Adipocyte (in vitro differentiated cells): Measurements from ENCODE around the gene ANXA6.

Source experiments
- DNase-seq: peaks from one replicate; pipeline ENCODE4 v3.0.0-alpha.2; 2015; ENCODE audit warnings: low read depth
- H3K27me3 ChIP-seq: replicated peaks from 2 replicates; pipeline ENCODE4 v1.7.0; 2013; ENCODE audit warnings: mild to moderate bottlenecking, low read length, moderate library complexity; ENCODE audit not compliant: control insufficient read depth, insufficient read depth
- H3K36me3 ChIP-seq: 2 replicates; pipeline ENCODE4 v1.7.0; 2013; ENCODE audit warnings: low read length, mild to moderate bottlenecking, moderate library complexity; ENCODE audit not compliant: control insufficient read depth, insufficient read depth, severe bottlenecking
- H3K4me1 ChIP-seq: 2 replicates; pipeline ENCODE4 v1.7.0; 2013; ENCODE audit warnings: mild to moderate bottlenecking, low read length, moderate library complexity; ENCODE audit not compliant: control insufficient read depth, insufficient read depth
- H3K4me3 ChIP-seq: 2 replicates; pipeline ENCODE4 v1.7.0; 2013; ENCODE audit warnings: mild to moderate bottlenecking, low read length, moderate library complexity
- H3K9ac ChIP-seq: 2 replicates; pipeline ENCODE4 v1.7.0; 2013; ENCODE audit warnings: mild to moderate bottlenecking, low read length, moderate library complexity
- H3K9me3 ChIP-seq: 2 replicates; pipeline ENCODE4 v1.7.0; 2013; ENCODE audit warnings: mild to moderate bottlenecking, low read length, moderate library complexity; ENCODE audit not compliant: control insufficient read depth

ANXA6 gene

DNA sequence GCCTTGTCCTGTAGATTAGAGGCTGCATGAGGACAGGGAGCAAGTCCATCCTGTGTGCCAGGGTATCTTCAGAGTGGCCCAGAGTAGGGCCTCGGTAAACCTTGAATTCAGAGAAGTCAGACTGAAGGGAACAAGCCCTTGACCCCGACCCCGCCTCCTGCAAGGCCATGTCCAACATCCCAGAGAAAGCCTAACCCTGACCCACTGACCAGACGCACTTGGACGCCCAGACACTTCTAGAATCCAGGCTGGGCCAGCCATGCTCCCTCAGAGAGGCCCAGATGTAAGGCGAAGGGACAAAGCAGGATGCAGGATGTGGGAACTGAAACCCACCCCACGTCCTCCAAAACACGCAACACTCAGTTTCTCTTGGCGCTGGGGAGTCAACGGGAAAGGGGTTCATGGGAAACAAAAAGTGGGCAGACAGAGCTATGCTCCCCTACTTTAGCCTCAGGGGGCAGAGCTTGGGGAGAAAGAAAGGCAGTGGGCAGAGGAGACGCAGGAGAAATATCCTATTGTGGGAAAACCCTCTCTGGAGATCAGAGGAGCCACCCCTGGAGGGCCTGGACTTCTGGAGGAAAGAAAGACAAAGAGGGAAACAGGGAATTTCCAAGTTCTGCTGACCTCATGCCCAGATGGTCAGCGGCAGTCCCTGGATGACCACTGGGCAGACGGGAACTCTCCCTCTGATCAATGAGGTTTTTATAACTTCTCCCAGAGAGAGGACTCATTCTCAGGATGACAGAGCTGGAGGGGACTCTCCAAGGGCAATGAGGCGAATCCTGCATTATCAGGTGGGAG, 89.7 kb downstream of the ANXA6 start:
- Histone ChIP-seq H3K36me3 (peaks cover 26% of the 10 kb centered on the region), H3K9me3 (no peaks in the 10 kb centered on the region), H3K4me3 (no peak overlapping the region), H3K4me1 (peaks cover 41% of the 10 kb centered on the region), H3K9ac (no peak overlapping the region), H3K27me3 (no peaks in the 10 kb centered on the region)
- no peak for DNase-seq

DNA sequence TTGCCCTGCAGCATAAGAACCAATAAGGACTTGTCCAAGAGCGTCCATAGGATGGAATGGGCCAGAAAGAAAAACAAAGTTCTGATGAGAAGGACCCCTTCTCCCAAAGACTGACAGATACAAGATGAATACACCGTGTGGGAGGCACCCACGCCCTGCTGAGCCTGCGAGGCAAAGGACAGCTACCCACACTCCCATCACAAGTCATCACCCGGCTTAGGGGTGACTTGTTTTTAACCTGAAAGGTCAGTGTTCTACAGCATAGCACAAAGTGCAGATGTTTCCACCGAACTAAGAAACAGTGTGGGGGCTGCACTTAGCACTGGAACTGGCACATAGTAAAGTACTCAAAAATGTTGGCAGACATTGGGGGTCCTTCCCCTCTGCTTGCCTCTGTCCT, 90.7 kb downstream of the ANXA6 start:
- Histone ChIP-seq H3K4me1 (peaks cover 45% of the 10 kb centered on the region), H3K36me3 (peaks cover 35% of the 10 kb centered on the region), H3K9ac (no peak overlapping the region), H3K27me3 (no peaks in the 10 kb centered on the region), H3K9me3 (no peaks in the 10 kb centered on the region), H3K4me3 (no peak overlapping the region)
- DNase-seq, result no peak

DNA sequence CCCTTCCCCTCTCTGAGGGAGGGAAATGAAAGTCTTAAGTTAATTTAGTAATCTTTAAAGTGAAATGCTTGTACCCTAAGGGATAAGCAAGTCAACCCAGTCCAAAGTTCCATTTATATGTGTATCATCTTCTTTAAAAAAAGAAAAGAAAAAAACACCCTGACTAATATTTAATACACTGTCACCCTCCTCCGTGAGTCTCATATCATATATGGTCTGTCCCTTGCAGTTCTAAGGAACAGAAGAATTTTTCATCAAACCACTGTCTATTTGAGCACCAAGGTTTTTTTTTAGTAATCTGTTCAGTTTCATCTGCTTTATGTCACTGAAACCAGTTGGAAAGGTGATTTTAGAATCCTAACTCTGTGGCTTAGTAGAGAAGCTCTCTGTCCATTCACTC, 92.0 kb downstream of the ANXA6 start:
- no peak for DNase-seq
- Histone ChIP-seq H3K27me3 (no peaks in the 10 kb centered on the region), H3K4me3 (no peak overlapping the region), H3K4me1 (peaks cover 56% of the 10 kb centered on the region), H3K9me3 (no peaks in the 10 kb centered on the region), H3K9ac (no peak overlapping the region), H3K36me3 (peaks cover 44% of the 10 kb centered on the region)

DNA sequence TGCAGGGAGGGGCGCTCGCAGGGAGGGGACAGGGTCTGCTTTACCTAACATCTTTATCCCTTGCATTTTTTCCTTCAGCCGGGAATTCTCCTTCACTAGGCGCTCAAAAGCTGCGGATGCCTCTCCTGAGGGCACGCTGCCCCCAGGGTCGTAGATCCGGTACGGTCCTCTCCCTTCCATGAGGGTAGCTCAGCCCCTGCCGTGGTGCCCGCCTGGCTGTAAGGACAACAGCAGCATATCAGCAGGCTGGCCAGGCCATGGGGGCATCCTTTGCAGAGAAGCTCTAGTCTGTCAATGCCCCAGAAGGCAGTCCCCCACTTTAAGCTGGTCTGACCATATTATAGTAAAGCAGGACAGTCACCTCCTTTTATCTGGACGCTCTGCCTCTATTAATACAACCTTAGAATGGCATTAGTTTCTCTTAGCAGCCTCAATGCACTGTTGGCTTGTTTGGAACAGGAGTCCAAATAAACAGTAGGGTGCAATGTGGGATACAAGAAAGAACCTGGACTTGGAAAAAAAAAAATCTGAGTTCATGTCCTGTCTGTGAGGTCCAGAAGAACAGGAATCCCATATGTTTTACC, 92.6 kb downstream of the ANXA6 start:
- Histone ChIP-seq H3K4me1 (peaks cover 62% of the 10 kb centered on the region), H3K27me3 (no peaks in the 10 kb centered on the region), H3K9me3 (no peaks in the 10 kb centered on the region), H3K4me3 (no peak overlapping the region), H3K36me3 (peaks cover 47% of the 10 kb centered on the region), H3K9ac (no peak overlapping the region)
- DNase-seq, result no peak

DNA sequence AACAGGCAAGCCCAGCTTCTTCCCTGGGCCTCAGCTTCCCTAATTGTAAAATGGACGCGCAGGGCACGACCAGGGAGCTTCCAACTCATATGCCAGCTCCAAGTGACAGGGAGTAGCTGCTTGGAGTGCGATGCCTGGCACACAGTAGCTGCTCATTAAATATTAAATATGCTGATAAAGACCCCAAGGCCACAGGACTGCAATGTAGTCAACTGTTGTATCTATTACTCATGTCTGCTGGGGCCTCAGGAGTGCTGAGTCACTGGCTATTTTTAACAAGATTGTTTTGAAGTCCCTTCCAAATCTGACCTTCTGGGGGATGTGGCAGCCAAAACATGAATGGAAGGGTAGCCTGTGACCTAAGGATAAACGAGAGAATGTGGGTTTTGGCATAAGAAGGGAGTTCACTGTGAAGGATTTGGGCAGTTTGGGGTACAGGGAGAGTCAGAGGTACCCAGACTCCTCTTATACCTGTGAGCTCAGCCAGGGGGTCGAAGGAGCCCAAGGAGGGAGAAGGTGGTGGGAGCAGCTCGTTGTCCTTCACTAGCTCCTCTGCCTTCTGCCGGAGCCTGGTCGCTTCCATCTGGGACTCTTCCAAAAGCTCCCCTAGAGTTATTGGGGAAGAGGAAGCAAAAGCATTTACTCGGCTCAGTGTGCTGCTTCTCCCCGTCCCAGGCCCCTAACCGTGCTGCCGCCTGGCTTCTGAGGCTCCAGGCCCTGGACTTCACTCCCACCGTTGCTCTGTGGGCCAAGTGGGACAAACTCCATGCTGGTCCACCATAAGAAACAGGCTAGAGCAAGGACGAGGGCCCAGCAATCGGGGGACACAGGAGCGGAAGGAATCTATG, 94.2 kb downstream of the ANXA6 start:
- Histone ChIP-seq H3K36me3 (peaks cover 55% of the 10 kb centered on the region), H3K4me1 (peaks cover 64% of the 10 kb centered on the region), H3K9me3 (no peaks in the 10 kb centered on the region), H3K4me3 (peak overlapping the region; percentile 31), H3K9ac (peak overlapping the region; percentile 50), H3K27me3 (no peaks in the 10 kb centered on the region)
- DNase-seq, result peak; percentile 77

DNA sequence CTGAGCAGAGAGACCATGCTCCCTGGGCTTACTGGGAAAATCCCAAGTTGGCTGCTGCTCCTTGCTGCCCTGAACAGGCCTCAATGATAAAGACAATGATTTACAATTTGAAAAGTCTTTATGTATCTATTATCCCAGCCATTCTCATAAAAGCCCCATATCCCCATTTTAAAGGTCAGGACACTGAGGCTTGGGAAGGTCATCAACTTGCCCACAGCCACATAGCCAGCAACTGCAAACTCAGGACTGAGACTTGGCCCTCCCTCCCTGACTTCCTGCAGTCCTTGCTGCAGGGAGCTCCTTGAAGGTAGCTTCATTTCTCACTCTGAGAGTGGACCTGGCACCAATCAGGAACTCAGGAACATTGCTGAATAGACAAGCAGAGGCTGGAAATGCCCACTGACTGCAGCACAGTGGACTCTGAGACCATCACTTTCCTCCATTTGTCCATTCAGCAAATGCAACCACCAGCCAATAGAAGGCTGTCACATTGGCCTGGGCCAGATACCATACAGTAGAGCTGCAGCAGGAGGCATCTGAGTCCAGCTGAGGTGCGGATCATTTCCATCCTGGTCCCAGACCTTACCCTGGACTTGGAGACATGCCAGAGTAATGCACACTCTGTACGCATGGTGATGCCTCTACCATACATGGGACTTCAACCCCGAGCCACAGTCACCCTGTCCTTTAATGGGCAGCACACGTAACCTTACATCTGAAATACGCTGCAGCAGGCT, 95.0 kb downstream of the ANXA6 start:
- Histone ChIP-seq H3K27me3 (no peaks in the 10 kb centered on the region), H3K4me1 (peaks cover 56% of the 10 kb centered on the region), H3K9me3 (no peaks in the 10 kb centered on the region), H3K9ac (peak overlapping the region; percentile 39), H3K36me3 (peaks cover 63% of the 10 kb centered on the region), H3K4me3 (peak overlapping the region; percentile 8)
- no peak for DNase-seq

DNA sequence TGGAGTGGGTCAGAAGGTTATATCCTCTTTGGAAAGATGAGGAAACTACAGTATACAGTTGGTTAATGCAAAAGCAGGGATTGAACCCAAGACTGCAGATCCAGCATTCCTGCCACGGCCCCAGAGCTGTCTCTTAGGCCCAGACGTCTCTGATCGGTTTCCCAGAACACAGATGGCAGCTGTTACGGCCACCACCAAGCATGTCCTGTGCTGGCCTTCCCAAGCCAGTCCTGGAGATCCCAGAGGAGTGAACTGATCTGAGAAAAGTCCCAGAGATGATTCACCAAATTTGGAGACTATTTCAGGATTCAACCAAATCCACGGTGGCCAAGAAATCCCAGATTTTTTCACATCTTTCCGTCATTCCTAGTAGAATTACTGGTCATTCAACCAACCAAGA, 96.8 kb downstream of the ANXA6 start:
- no peak overlapping the region for H3K4me3 ChIP-seq
- no peaks in the 10 kb centered on the region for H3K27me3 ChIP-seq
- peaks cover 56% of the 10 kb centered on the region for H3K4me1 ChIP-seq
- H3K36me3 ChIP-seq, result peaks cover 70% of the 10 kb centered on the region
- H3K9me3 ChIP-seq, result no peaks in the 10 kb centered on the region
- H3K9ac ChIP-seq, result peak overlapping the region; percentile 10
- DNase-seq, result no peak

DNA sequence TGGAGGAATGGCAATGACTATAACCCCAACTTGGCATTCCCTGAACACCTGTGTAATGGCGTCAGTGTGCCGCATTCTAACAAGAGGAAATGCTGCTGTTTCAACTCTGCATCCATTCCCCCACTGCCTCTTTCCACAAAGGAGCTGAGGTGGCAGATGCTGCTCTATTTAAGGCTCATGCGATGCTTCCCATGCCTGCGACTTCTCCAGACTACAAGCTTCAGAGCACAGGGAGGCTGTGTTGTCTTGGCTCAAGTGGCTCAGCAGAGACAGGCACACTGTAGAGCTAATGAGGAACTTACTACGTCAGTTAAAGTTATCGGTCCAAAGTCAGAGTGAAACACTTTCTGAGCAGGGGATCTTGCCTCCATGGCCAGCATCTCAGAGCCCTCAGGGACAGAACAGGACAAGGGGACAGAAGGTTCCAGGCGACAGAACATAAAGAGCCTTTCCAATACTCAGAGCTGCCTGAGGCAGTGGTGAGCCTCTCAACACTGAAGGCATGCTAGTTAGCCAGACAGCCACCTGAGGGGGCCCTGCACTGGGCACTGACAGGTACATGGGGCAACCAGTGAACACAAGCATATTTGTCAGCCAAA, 98.6 kb downstream of the ANXA6 start:
- no peak overlapping the region for H3K4me3 ChIP-seq
- no peaks in the 10 kb centered on the region for H3K27me3 ChIP-seq
- H3K4me1 ChIP-seq, result peaks cover 47% of the 10 kb centered on the region
- no peaks in the 10 kb centered on the region for H3K9me3 ChIP-seq
- DNase-seq, result no peak
- no peak overlapping the region for H3K9ac ChIP-seq
- H3K36me3 ChIP-seq, result peaks cover 86% of the 10 kb centered on the region

DNA sequence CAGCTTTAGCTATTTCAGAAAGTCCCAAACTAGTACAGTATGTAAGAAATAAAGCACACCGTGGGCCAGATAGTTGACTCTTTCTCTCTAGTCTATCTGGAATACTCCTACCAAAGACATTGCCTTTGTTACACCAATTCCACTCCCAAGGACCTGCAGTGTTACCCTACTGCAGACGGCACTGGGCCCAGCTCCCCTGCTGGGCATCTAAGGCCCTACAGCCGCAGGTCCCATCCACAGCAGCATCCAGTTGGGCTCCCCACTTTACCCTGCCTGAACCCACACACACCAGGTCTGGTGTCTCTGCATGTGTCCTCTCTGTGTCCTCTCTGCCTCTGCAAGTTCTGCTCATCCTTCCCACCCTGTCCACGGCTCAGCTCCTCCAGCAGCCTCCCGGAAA, 99.3 kb downstream of the ANXA6 start:
- no peaks in the 10 kb centered on the region for H3K9me3 ChIP-seq
- H3K27me3 ChIP-seq, result no peaks in the 10 kb centered on the region
- H3K4me3 ChIP-seq, result no peak overlapping the region
- peaks cover 93% of the 10 kb centered on the region for H3K36me3 ChIP-seq
- H3K4me1 ChIP-seq, result peaks cover 40% of the 10 kb centered on the region
- DNase-seq, result no peak
- H3K9ac ChIP-seq, result no peak overlapping the region

DNA sequence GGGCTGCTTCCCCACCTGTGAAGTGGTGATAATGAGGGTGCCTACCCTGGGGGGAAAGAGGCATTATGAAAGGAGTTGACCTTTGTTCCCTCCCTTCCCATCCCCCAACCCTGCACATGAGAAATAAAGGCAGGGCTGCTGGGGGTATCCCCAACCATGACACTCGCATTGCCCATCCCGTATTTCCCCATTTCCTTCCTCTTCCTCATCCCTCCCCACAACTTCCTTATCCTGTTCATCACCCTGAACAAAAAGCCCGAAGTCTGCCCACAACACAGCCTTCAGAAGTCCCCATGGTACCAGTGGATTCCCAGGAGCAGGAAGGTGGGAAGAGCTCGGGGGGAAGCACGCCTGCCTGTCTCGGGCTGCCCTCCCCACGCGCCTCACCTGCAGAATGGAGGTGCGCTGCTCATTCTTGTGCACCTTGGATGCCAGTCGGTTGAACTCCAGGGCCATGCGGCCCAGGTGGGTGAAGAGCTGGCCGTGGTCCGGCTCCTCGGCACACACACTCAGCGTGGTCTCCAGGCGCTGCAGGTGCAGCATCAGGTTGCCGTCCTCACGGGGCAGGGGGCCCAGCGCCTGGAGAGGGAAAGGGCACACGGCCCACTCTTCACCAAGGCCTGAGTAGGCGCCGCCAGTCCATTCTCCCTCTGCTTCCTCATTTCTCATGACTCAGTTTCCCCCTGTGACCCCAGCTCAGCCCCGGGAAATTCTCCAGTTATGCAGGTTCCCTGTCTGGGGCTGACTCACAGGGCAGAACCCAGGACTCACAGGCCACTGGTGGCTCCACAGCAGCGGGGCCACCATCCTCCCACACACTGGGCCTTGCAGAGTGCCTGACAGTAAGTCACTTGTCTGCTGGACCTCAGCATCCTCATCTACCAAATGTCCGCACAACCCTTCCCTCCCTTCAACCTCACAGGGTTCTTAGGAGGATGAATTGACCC, 100.9 kb downstream of the ANXA6 start:
- H3K4me1 ChIP-seq, result peaks cover 29% of the 10 kb centered on the region
- no peak overlapping the region for H3K9ac ChIP-seq
- DNase-seq, result no peak
- no peaks in the 10 kb centered on the region for H3K9me3 ChIP-seq
- H3K36me3 ChIP-seq, result peaks cover 83% of the 10 kb centered on the region
- H3K4me3 ChIP-seq, result no peak overlapping the region
- no peaks in the 10 kb centered on the region for H3K27me3 ChIP-seq
